ENCODE measurements around the gene FMN2.

FMN2 gene

GRCh38 chr1:240282061-240282830 lies 190.6 kb downstream of the FMN2 start:
- TF ChIP-seq EZH2phosphoT487 (IDR thresholded peaks at IDR 0.05; ENCODE audit: low read depth) (no peak), CTCF (IDR thresholded peaks at IDR 0.05; ENCODE audit: low read depth, low read length) (no peak)
- Histone ChIP-seq H3K79me2 (ENCODE audit: low read length) (no peaks in the 10 kb centered on the region), H3K36me3 (replicated peaks; ENCODE audit: low read depth, low read length) (no peaks in the 10 kb centered on the region), H4K20me1 (ENCODE audit: insufficient read depth, low read length) (no peaks in the 10 kb centered on the region), H2AFZ (ENCODE audit: low read depth, low read length) (no peak overlapping the region), H3K27me3 (ENCODE audit: low read depth, low read length) (peaks cover 11% of the 10 kb centered on the region; the same call in 1 of the 2 replicates), H3K4me1 (ENCODE audit: low read length) (no peaks in the 10 kb centered on the region), H3K27ac (ENCODE audit: low read length) (no peak overlapping the region), H3K9ac (ENCODE audit: low read length) (no peak overlapping the region), H3K4me2 (ENCODE audit: low read length) (no peak overlapping the region), H3K4me3 (ENCODE audit: low read length) (no peak overlapping the region), H3K9me3 (ENCODE audit: insufficient read depth, low read length) (no peaks in the 10 kb centered on the region)

GRCh38 chr1:240284656-240285414 lies 193.2 kb downstream of the FMN2 start:
- no peaks in the 10 kb centered on the region for H3K79me2 ChIP-seq (ENCODE audit: low read length)
- H3K4me1 ChIP-seq (ENCODE audit: low read length): no peaks in the 10 kb centered on the region
- no peaks in the 10 kb centered on the region for H3K9me3 ChIP-seq (ENCODE audit: insufficient read depth, low read length)
- no peak overlapping the region for H3K4me3 ChIP-seq (ENCODE audit: low read length)
- no peaks in the 10 kb centered on the region for H4K20me1 ChIP-seq (ENCODE audit: insufficient read depth, low read length)
- H3K27me3 ChIP-seq (ENCODE audit: low read depth, low read length): peaks cover 11% of the 10 kb centered on the region; the same call in 1 of the 2 replicates
- no peak overlapping the region for H3K4me2 ChIP-seq (ENCODE audit: low read length)
- no peak overlapping the region for H2AFZ ChIP-seq (ENCODE audit: low read depth, low read length)
- no peak overlapping the region for H3K9ac ChIP-seq (ENCODE audit: low read length)
- TF ChIP-seq EZH2phosphoT487 (IDR thresholded peaks at IDR 0.05; ENCODE audit: low read depth) (no peak), CTCF (IDR thresholded peaks at IDR 0.05; ENCODE audit: low read depth, low read length) (no peak)
- no peaks in the 10 kb centered on the region for H3K36me3 ChIP-seq (replicated peaks; ENCODE audit: low read depth, low read length)
- H3K27ac ChIP-seq (ENCODE audit: low read length): no peak overlapping the region

- Histone ChIP-seq H3K27me3 (ENCODE audit: low read depth, low read length) (peaks cover 11% of the 10 kb centered on the region; the same call in 1 of the 2 replicates), H2AFZ (ENCODE audit: low read depth, low read length) (no peak overlapping the region), H3K27ac (ENCODE audit: low read length) (no peak overlapping the region), H3K4me1 (ENCODE audit: low read length) (no peaks in the 10 kb centered on the region), H3K9me3 (ENCODE audit: insufficient read depth, low read length) (no peaks in the 10 kb centered on the region), H4K20me1 (ENCODE audit: insufficient read depth, low read length) (no peaks in the 10 kb centered on the region), H3K9ac (ENCODE audit: low read length) (no peak overlapping the region), H3K4me3 (ENCODE audit: low read length) (no peak overlapping the region), H3K36me3 (replicated peaks; ENCODE audit: low read depth, low read length) (no peaks in the 10 kb centered on the region), H3K4me2 (ENCODE audit: low read length) (no peak overlapping the region), H3K79me2 (ENCODE audit: low read length) (no peaks in the 10 kb centered on the region)
- TF ChIP-seq CTCF (IDR thresholded peaks at IDR 0.05; ENCODE audit: low read depth, low read length) (no peak), EZH2phosphoT487 (IDR thresholded peaks at IDR 0.05; ENCODE audit: low read depth) (no peak)
These were observed 193.9 kb downstream of the FMN2 start for GRCh38 chr1:240285540-240285939.

- Histone ChIP-seq H3K36me3 (replicated peaks; ENCODE audit: low read depth, low read length) (no peaks in the 10 kb centered on the region), H3K27me3 (ENCODE audit: low read depth, low read length) (peaks cover 11% of the 10 kb centered on the region; the same call in 1 of the 2 replicates), H3K4me2 (ENCODE audit: low read length) (no peak overlapping the region), H3K79me2 (ENCODE audit: low read length) (no peaks in the 10 kb centered on the region), H4K20me1 (ENCODE audit: insufficient read depth, low read length) (no peaks in the 10 kb centered on the region), H3K9ac (ENCODE audit: low read length) (no peak overlapping the region), H3K27ac (ENCODE audit: low read length) (no peak overlapping the region), H2AFZ (ENCODE audit: low read depth, low read length) (no peak overlapping the region), H3K4me3 (ENCODE audit: low read length) (no peak overlapping the region), H3K4me1 (ENCODE audit: low read length) (peaks cover 13% of the 10 kb centered on the region), H3K9me3 (ENCODE audit: insufficient read depth, low read length) (no peaks in the 10 kb centered on the region)
- peak; percentile 37 for TF ChIP-seq CTCF (IDR thresholded peaks at IDR 0.05; ENCODE audit: low read depth, low read length)
- TF ChIP-seq EZH2phosphoT487 (IDR thresholded peaks at IDR 0.05; ENCODE audit: low read depth): no peak
These were observed 196.0 kb downstream of the FMN2 start for GRCh38 chr1:240287722-240288121.
